GM18526 (cell line): ENCODE results near the gene RBM39.

Experiments used
- POLR2A ChIP-seq: IDR thresholded peaks from 3 replicates; pipeline ENCODE4 v1.6.1; 2011; ENCODE audit not compliant: insufficient read length; ENCODE audit errors: extremely low read depth

RBM39 gene

DNA sequence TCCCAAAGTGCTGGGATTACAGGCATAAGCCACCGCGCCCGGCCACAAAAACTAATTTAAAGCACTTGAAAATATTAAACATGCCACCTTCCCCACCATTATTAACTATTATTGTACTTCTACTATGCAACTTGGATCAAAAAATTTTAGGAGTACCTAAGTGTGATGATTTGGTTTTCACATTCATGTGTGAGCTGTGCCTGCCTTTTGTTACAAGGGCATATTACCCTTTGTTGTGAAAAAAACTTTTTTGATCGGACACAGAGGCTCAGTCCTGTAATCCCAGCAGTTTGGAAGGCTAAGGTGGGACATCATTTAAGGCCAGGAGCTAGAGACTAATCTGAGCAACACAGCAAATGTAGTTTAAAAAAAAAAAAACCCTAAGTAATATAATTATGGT, 25.7 kb downstream of the RBM39 start:
- no peak for TF ChIP-seq POLR2A

DNA sequence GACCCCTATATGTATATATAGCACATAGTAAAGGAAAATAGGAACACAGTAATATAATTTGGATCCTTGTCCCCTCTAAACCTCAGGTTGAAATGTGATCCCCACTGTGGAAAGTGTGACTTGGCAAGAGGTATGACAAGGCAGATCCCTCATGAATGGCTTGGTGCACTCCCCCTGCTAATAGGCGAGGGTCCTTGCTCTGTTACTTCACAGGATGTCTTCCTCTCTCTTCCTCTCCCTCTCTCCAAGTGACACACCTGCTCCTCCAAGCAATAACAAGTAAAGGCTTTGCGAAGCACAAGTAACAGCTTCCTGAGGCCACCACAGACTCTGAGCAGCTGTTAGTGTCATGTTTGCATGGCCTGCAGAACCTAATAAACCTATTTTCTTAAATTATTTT, 26.4 kb downstream of the RBM39 start:
- TF ChIP-seq POLR2A: no peak

DNA sequence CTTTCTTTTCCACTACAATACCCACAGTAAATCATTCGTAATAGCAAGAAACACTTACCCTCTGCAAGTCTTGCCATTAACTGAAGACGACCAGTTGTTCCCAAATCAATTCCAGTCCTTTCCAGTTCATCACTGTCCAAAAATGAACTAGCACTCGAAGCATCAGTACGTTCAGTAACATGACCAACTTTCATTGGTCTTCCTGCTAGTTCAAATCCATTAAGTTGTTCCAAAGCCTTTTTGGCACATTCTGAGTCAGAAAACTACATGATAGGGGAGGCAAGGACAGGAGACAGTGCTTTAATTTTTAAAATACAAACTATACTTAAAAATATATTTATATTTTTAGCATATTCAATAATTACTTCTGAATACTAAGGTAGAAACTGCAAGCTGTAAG, 27.9 kb downstream of the RBM39 start:
- TF ChIP-seq POLR2A: no peak

DNA sequence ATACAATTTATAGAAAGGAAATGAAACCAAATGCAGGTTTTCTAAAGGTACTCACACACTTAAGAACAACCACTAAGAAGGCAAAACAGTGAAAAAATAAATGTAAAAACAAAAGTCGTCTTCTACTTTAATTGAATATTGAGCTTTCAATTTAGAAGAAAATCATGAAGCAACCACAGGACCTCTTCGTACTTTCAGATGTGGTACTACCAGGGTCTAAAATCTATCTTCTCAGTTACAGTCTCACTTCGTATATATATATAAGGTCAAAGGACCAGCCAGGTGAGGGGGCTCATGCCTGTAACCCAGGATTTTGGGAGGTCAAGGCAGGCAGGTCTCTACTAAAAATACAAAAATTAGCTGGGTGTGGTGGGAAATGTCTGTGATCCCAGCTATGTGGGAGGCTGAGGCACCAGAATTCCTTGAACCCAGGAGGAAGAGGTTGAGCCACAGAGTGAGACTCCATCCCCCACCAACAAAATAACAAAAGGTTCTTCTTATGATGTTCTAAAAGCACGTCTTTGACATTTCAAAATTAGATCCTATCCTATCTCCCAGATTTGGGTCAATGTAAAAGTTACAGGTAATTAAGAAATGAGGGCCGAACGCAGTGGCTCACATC, 30.4 kb downstream of the RBM39 start:
- TF ChIP-seq POLR2A: no peak

DNA sequence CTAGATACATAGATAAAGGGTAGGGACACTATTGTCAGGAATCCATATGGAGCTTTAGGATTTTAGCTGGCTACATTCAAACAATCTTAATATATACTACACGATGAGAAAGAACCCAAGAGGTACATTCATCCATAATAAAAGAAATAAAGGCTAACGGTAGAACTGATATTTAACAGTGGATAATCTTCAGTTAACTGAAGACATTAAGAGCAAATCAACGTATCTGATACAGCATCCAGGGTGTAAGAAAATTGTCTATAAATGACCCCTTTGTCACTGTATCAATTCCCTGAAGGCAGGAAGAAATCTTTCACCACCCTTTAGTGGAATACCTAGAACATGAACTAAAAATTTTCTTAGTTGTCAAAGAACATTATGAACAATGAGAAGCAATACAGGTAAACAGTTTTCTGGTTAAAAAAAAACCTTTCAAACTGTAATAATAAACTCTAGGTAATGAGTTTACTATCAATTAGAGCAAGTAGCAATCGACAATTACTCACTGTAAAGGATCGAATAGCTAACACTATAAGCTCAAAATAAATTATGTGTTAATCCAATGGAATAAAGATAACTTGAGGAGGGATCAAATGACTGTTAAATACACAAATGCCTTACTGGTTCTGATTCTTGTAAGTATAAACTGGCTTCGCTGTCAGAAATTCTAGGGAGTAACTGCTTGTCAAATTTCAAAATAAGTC, 31.0 kb downstream of the RBM39 start:
- TF ChIP-seq POLR2A: no peak

DNA sequence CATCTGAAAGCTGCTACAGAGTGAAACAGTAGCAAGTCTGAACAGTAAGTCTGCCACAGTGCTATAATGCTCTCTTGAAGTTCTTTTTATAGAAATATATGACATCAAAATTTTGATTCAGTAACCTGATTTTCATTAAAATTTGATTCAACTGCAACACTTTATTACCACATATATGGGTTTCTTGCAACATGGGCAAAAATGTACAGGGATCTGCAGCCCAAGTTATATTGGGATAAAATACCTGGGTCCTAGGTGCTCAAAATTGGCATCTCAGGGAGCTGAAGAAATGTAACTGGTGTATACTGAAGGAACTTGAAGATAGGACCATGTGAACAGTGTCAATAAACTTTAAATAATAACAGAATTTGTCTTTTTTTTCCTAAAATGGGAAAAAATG, 32.0 kb downstream of the RBM39 start:
- no peak for TF ChIP-seq POLR2A

DNA sequence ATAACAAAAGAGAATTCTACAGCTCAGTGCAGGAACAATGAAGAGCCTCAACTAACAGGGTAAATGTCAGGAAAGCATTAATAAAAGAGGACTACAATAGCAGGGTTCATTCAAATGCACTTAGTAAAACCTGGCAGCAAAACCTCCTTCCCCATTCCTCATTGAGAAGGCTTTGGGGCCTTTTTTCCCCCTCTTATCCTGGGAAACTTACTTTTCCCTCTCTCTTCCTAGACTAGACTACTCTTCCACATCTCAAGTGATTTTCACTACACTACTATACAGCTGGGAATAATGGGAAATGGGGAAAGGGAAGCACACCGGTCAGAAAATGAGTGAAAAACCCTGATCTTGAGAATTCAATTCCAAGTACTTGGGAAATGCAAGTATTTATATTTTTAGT, 32.8 kb downstream of the RBM39 start:
- TF ChIP-seq POLR2A: no peak

DNA sequence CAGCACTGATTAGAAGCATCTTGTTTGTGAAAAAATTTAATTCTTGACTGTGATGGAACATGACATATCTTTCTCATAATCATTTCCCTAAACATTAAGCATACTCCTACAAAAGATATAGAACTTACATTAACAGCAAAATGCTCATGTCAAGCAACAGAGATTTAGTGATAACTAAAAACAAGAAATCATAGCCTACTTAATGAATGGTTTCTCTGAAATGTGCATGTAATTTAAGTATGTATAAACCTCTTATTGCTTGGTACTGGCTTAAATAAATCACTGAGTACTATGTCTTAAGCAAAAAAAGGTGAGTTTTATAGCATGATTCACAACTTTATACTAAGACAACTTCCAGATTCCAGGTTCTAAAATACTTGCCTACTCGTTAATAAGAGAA, 33.6 kb downstream of the RBM39 start:
- TF ChIP-seq POLR2A: no peak

DNA sequence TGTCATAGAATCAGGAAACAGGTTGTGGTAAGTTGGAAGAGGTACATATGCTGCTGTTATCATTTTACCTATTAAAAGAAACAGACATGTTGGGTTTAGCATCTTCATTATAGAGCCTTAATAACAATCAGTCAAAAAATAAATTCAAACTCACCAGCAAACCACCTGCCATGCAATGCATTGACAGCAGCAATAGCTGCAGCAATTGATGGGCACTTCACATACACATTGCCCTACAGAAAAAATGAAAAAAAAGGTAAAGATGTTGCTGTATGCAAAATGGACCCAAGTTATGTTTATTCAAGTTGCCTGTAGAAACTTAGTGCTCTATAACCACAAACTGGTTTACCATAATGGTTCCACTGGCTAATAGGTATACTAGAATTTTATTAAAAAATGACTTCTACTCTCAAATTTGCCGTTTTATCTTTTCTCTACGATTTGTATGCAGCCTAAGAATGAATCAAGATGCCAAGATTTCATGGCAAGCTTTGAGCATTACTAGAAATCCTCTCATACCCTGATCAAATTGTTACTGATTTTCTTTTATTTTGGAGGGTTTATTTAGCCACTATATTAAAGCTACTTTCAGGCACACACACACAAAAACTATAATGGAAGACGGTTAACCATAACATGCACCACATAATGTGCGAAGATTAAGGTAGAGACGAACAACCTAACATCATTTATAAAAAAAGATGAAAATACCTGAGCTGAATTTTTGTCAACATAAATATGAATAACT, 37.4 kb downstream of the RBM39 start:
- no peak for TF ChIP-seq POLR2A

DNA sequence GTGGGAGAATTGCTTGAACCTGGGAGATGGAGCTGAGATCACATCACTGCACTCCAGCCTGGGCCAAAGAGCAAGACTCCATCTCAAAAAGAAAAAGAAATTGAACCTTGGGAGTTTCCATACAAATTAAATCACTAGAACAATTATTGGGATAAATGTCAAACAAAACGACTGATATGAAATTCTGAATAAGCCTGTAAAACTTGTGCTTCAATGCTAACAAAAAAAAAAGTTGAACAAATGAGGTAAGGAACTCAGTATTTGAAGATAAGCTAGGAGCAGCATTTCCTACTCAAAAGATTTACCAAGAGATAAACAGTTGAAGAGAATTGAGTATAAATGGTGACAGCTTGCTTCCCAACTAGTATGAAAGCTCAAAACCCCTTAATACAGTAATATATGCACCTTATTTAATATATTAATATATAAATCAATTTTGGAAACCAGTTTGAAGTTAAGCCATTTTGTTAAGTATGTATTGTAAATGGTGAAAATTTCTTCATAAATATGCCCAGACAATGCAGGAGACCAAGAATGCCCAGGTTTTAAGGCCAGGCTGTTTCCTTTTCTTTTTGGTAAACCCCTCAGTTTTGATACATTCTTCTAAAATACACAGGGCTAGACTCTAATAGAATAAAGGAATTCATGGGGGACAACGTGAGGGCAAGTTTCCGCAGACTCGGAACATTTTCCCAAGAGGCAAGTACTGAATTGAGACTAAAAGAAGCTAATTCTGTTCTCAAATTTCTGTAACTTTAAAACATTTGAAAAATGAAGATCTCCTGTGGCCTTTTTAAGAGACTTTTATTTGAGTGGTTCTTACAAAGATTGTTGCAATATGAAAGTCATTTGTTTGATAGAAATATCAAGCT, 39.0 kb downstream of the RBM39 start:
- no peak for TF ChIP-seq POLR2A

DNA sequence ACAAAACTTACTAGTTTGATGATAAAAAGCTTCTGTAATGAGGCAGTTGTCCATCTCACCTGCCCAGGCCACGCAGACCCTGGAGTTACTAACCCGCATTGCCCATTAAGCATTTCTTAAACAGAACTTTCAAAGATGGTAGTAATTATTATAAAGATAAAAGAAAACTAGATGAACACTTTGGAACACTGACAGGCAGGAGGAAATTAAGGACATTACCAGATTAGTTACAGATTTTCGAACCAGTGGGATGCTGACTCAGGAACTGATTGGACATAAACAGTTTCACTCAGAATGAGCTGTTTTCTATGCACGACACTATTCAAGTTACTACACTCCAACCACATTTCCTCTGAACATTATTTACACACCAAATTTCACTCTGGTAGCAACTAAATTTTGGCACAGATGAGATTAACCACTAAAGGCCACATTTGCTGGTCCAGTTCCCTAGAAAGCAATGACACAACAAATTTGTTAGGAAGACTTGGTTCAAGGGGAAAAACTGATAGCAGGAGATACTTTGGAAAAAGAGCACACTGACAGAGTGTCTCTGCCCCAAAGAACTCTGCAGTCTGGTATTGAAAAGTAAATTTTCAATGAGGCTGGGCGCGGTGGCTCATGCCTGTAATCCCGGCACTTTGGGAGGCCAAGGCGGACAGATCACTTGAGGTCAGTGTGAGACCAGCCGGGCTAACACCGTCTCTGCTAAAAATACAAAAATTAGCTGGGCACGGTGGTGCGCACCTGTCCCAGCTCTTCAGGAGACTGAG, 39.8 kb downstream of the RBM39 start:
- no peak for TF ChIP-seq POLR2A

DNA sequence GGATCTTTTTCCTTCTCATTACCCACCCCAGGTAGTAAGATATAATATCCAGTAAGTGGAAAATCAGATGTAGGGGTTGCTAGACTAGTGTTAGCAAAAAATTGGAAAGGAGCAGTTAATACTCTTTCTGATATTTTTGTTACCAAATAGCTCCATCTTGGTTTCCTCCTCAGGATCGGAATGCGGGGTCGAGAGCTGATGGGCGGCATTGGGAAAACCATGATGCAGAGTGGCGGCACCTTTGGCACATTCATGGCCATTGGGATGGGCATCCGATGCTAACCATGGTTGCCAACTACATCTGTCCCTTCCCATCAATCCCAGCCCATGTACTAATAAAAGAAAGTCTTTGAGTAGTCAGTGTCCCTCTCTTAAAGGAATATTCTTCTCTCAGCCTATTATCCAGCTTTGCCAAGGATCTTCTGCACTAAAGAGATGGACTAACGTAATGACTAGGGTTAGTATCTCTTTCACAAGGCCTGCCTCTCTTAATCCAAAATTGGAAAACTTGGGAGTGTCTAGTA, 41.4 kb downstream of the RBM39 start:
- TF ChIP-seq POLR2A: no peak

DNA sequence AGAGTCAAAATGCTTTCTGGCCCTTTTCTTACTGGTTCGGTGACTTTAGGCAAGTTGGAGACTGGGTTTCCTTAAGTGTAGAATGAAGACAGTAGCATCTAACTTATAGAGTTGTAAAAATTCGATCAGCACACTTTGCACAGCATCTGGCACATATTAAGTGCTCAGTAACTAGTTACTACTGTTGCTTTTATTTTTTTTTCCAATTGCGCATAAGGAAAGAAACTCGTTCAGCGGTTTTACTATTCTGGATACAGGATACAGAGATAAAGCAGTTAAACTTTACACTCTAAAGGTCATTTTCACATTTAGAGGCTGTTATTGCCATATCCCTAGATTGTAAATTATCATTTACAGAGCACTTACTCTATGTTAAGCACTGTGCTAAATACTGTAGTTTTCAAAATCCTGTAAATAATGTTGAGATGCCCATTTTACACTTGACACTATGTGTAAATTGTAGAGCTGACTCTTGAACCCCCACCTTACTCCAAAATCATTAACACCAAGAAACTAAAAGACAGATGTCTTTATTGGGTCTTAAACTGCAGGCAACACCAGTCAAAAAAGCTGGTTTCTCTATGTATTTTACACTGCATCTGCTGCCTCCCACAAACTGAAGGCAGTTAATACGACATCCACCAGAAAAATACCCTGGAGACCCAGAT, 42.0 kb downstream of the RBM39 start:
- no peak for TF ChIP-seq POLR2A
